Large intestine (tissue), 3 donors: ENCODE results near the gene CASP6. TPM values are rescaled to one million over a fixed set of nuclear protein-coding genes. Genes with fewer than 3 reads are reported as not detected.
"Not testable (repeated sequence)": the region's sequence is repeated elsewhere in the genome, so short reads cannot be mapped to it uniquely, and the experiment has no call there.

ENCODE experiments used
- DNase-seq, 2 donors: peaks; one replicate each; pipeline versions ENCODE4 v3.0.0 to v3.0.0-alpha.2; 2013
- H3K27ac ChIP-seq: one replicate; pipeline ENCODE4 v1.5.1; 2013; ENCODE audit warnings: low read length
- H3K27me3 ChIP-seq: 2 replicates; pipeline ENCODE4 v1.6.1; 2013; ENCODE audit warnings: low read length; ENCODE audit not compliant: control insufficient read depth, insufficient read depth
- H3K36me3 ChIP-seq: 2 replicates; pipeline ENCODE4 v1.6.1; 2013; ENCODE audit warnings: low read length; ENCODE audit not compliant: control insufficient read depth, insufficient read depth
- H3K4me1 ChIP-seq: one replicate; pipeline ENCODE4 v1.6.1; 2013; ENCODE audit warnings: low read length; ENCODE audit not compliant: control insufficient read depth, insufficient read depth
- H3K4me3 ChIP-seq: one replicate; pipeline ENCODE4 v1.5.1; 2013; ENCODE audit warnings: low read length
- H3K9me3 ChIP-seq: one replicate; pipeline ENCODE4 v1.6.1; 2013; ENCODE audit warnings: mild to moderate bottlenecking, low read depth, low read length, moderate library complexity; ENCODE audit not compliant: control insufficient read depth
- WGBS: methylation state at CpG from one replicate; pipeline ENCODE4 v1.1.5; 2013; ENCODE audit warnings: low lambda C conversion rate; ENCODE audit not compliant: insufficient coverage; 5-methylcytosine and 5-hydroxymethylcytosine counted together
- polyA plus RNA-seq: library from polyadenylated mRNA; unstranded; fragments of 120-200 nt; gene quantifications from one replicate; pipeline ENCODE4 v1.2.1, GENCODE V29; 2013

Gene CASP6
- polyA plus RNA-seq, 1 donor: 108 TPM

DNA sequence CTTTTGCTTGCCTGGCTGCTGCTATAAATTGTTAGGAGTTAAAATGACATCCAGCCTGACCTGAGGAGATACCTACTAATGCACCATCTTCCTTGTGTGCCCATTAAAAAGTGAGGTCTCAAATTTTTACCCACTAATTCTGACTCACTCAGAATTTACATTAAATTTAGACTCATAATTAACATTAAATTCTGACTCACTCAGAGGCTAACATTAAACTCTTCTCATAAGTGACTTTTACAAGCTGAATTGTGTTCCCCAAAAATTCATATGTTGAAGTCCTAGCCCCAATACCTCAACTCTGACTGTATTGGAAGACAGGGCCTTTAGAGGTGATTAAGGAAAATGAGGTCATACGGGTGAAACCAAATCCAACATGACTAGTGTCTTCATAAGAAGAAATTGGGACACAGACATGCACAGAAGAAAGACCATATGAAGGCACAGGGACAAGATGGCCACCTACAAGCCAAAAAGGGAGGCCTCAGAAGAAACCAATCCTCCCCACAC, 11.8 kb downstream of the CASP6 start:
- 100% methylated on average over 1 of the region's 1 CpG for WGBS
- Histone ChIP-seq H3K27ac (no peak overlapping the region), H3K9me3 (no peaks in the 10 kb centered on the region), H3K36me3 (peaks cover 70% of the 10 kb centered on the region), H3K4me3 (no peak overlapping the region), H3K4me1 (no peaks in the 10 kb centered on the region), H3K27me3 (no peaks in the 10 kb centered on the region)
- DNase-seq: no peak

DNA sequence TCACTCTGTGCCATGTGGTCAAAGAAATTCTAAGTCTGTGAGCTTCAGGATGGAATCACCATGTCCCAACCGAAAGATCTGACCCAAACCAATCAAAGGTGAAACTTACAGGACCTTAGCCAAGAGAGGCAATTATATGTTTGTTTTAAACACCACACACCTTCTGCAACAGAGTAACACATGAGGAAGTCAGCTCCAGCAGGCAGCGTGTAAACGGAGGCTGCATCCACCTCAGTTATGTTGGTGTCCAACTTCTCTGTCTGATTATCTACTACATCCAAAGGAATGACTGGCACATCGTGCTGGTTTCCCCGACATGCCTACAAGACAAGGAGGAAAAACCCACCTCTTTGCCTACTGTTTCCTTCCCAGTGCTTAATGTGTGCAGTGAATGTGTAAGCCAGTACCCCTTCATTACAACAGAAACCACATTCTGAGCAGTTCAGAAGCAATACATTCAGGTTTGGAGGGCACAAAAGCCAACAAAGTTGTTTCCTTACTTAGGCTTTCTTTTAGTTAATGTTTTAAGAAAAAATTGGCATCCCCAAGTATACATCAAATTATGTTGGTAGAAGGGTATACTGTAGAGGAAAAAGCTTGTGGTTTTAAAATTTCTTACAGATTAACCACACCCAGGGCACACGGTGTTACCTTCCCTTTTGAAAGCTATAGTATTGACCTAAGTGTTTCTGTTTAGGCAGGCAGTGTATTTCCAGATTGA, 12.4 kb downstream of the CASP6 start:
- no peaks in the 10 kb centered on the region for H3K9me3 ChIP-seq
- no peaks in the 10 kb centered on the region for H3K4me1 ChIP-seq
- H3K27ac ChIP-seq: no peak overlapping the region
- no peak overlapping the region for H3K4me3 ChIP-seq
- H3K27me3 ChIP-seq: no peaks in the 10 kb centered on the region
- DNase-seq: no peak
- 100% methylated on average over 1 of the region's 6 CpGs for WGBS
- peaks cover 67% of the 10 kb centered on the region for H3K36me3 ChIP-seq

DNA sequence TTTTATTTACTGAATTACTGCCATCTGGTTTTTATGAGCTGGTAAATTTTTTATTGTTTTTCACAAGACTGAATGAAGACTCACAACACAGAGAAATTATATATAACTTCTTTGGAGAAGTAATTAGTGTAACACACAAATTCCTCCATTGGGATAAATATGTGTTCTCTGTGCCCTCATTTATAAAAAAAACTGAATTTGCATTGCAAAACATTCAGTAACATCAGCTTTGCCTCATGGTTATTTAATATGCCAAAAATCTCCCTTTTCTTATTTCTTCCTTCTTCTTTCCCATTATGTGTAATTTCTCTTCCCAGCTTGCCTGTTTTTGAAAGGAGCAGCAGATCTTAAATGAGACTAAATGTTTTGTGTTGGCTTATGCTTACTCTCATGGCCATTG, 18.5 kb downstream of the CASP6 start:
- Histone ChIP-seq H3K4me3 (no peak overlapping the region), H3K4me1 (no peaks in the 10 kb centered on the region), H3K9me3 (no peaks in the 10 kb centered on the region), H3K27me3 (no peaks in the 10 kb centered on the region), H3K36me3 (peaks cover 14% of the 10 kb centered on the region), H3K27ac (no peak overlapping the region)
- DNase-seq: no peak

DNA sequence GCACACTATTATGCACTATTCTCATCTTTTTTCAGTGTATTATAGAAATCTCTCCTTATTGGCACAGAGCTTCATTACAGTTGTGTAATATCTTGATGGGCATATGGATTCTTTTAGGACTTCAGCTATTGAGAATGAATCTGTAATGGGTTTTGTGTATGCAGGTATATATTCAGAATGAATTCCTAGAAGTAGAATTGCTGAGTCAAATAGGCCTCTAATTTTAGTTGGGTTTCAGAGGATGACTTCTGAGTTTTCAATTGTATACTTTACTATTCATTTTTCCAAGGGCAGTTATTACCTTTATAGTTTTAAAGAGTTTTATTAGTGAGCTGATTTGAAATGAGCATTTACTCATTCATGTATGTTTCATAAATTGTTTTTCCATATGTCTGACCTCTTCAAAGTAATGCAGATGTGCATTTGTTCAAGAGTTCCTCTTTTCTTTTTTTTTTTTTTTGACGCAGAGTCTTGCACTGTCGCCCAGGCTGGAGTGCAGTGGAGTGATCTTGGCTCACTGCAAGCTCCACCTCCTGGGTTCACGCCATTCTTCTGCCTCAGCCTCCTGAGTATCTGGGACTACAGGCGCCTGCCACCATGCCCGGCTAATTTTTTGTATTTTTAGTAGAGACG, 19.5 kb downstream of the CASP6 start:
- H3K36me3 ChIP-seq: peaks cover 10% of the 10 kb centered on the region
- H3K9me3 ChIP-seq: peaks cover 9% of the 10 kb centered on the region
- H3K4me1 ChIP-seq: no peaks in the 10 kb centered on the region
- no peak overlapping the region for H3K4me3 ChIP-seq
- WGBS: no CpG with 5 or more reads among the region's 6 CpGs
- no peak for DNase-seq
- no peak overlapping the region for H3K27ac ChIP-seq
- no peaks in the 10 kb centered on the region for H3K27me3 ChIP-seq

DNA sequence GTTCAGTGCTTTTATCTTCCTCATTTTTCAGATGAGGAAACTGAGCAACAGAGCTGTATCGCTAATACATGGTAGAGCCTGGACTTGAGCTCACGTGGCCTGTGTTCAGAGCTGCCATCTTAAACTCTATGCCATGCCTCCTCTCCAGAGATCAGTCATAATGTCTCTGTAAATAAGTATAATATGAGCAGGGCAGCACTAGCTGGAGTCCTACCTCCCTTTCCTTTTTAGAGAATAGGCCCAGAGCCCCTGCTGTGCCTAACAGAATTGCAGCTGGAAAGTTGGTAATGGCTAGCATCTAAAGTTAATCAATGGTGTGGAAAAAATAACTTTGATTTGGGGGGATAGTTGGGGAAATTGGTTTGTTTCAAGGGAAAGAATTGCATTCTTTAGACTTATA, 20.4 kb downstream of the CASP6 start:
- WGBS: no CpG with 5 or more reads among the region's 2 CpGs
- no peak overlapping the region for H3K27ac ChIP-seq
- no peak overlapping the region for H3K4me3 ChIP-seq
- DNase-seq: no peak
- no peaks in the 10 kb centered on the region for H3K27me3 ChIP-seq
- peaks cover 15% of the 10 kb centered on the region for H3K9me3 ChIP-seq
- no peaks in the 10 kb centered on the region for H3K4me1 ChIP-seq
- peaks cover 9% of the 10 kb centered on the region for H3K36me3 ChIP-seq

DNA sequence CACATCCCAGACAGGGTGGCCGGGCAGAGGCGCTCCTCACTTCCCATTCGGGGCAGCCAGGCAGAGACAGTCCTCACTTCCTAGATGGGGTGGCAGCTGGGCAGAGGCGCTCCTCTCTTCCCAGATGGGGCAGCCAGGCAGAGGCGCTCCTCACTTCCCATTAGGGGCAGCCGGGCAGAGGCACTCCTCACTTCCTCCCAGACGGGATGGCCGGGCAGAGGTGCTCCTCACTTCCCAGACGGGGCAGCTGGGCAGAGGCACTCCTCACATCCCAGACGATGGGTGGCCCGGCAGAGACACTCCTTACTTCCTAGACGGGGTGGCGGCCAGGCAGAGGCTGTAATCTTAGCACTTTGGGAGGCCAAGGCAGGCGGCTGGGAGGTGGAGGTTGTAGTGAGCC, 24.3 kb downstream of the CASP6 start:
- not testable (repeated sequence) for H3K4me3 ChIP-seq, H3K27me3 ChIP-seq, H3K36me3 ChIP-seq, H3K4me1 ChIP-seq, H3K27ac ChIP-seq, DNase-seq
- H3K9me3 ChIP-seq: peaks cover 15% of the 10 kb centered on the region
- WGBS: no CpG with 5 or more reads among the region's 14 CpGs

DNA sequence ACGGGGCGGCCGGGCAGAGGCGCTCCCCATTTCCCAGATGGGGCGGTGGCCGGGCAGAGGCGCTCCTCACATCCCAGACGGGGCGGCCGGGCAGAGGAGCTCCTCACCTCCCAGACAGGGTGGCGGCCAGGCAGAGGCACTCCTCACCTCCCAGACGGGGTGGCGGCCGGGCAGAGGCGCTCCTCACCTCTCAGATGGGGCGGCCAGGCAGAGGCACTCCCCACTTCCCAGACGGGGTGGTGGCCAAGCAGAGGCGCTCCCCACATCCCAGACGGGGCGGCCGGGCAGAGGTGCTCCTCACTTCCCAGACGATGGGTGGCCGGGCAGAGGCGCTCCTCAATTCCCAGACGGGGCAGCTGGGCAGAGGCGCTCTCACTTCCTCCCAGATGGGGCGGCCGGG, 24.8 kb downstream of the CASP6 start:
- no CpG with 5 or more reads among the region's 28 CpGs for WGBS
- H3K27ac ChIP-seq, H3K36me3 ChIP-seq, H3K27me3 ChIP-seq, H3K4me3 ChIP-seq, DNase-seq, H3K4me1 ChIP-seq: not testable (repeated sequence)
- H3K9me3 ChIP-seq: peaks cover 15% of the 10 kb centered on the region

DNA sequence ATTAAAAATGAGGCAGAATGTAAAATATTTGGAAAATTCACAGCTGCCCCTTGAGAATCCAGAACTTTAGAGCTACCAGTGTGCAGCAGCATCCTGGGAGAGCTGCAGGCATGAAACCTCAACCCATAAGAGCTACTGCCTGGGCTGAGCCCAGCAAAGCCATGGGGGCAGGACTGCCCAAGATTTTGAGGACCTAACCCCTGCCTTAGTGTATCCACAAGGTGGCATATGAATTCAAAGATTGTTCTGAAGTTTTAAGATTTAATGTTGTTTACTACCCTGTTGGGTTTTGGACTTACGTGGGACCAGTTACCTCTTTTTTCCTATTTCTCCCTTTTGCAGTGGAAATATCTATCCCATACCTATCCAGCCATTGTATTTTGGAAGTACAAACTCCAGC, 26.4 kb downstream of the CASP6 start:
- Histone ChIP-seq H3K4me3 (no peak overlapping the region), H3K4me1 (no peaks in the 10 kb centered on the region), H3K9me3 (peaks cover 15% of the 10 kb centered on the region), H3K27me3 (no peaks in the 10 kb centered on the region), H3K27ac (no peak overlapping the region), H3K36me3 (no peaks in the 10 kb centered on the region)
- WGBS: 100% methylated on average over 1 of the region's 1 CpG
- no peak for DNase-seq

DNA sequence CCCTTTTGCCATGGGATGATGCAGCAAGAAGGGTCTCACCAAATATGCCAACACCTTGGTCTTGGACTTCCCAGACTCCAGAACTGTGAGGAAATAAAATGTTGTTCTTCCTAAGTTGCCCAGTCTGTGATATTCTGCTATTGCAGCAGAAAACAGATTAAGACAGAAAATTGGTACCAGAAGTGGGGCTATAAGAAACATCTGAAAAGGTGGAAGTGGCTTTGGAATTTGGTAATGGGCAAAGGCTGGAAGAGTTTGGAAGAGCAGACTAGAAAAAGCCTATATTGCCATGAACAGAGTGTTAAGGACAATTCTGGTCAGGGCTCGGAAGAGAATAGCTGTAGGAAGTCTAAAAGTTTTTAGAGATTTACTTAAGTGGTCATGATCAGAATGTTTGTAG, 27.4 kb downstream of the CASP6 start:
- H3K9me3 ChIP-seq: peaks cover 18% of the 10 kb centered on the region
- DNase-seq: no peak
- no peaks in the 10 kb centered on the region for H3K4me1 ChIP-seq
- no peak overlapping the region for H3K27ac ChIP-seq
- no peak overlapping the region for H3K4me3 ChIP-seq
- WGBS: 100% methylated on average over 1 of the region's 1 CpG
- H3K36me3 ChIP-seq: no peaks in the 10 kb centered on the region
- H3K27me3 ChIP-seq: no peaks in the 10 kb centered on the region

DNA sequence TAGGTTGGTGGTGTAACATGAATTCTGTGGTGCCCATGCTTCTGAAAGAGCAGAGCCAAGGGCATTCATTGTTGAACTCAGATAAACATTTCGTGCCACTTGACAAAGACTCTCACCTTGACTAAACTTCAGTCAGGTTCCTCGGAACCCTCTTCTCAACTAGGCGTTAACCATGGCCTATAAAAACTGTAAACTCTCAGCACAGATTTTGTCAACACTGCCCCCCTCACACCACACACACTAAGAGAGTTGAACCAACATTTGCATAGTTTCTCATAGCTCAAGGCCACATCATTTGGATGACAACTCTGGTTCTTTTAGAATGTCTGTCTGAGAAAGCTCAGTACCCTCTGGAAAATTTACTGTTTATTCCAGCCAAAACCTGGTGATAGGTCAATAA, 28.1 kb downstream of the CASP6 start:
- DNase-seq: no peak
- no peak overlapping the region for H3K27ac ChIP-seq
- no peaks in the 10 kb centered on the region for H3K27me3 ChIP-seq
- WGBS: no CpG with 5 or more reads among the region's 3 CpGs
- peaks cover 21% of the 10 kb centered on the region for H3K9me3 ChIP-seq
- no peaks in the 10 kb centered on the region for H3K4me1 ChIP-seq
- H3K4me3 ChIP-seq: no peak overlapping the region
- H3K36me3 ChIP-seq: no peaks in the 10 kb centered on the region

DNA sequence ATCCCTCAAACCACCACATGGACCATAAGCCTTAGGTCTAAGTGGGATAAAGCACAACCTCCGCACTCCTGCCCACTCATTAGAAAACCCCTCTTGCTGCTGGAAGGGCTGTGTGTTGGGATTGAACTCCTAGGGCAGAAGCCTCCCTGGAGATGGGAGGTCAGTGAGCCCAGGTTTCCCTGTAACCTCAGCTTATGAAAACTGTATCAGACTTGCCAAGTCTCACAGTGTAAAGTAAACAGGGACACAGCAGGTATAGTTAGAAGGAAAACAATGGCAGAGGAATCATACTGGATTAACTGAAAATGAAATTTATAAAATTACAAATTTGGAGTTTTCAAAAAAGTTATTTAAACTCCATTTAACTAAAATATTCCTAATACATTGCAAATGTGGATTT, 29.9 kb downstream of the CASP6 start:
- no peak overlapping the region for H3K4me3 ChIP-seq
- H3K9me3 ChIP-seq: peaks cover 7% of the 10 kb centered on the region
- H3K27me3 ChIP-seq: no peaks in the 10 kb centered on the region
- H3K27ac ChIP-seq: no peak overlapping the region
- no peaks in the 10 kb centered on the region for H3K36me3 ChIP-seq
- H3K4me1 ChIP-seq: no peaks in the 10 kb centered on the region
- WGBS: no CpG with 5 or more reads among the region's 1 CpG
- DNase-seq: no peak
